HepG2 (cell line): ENCODE results near the gene B9D2. TPM values are rescaled to one million over a fixed set of nuclear protein-coding genes. Genes with fewer than 3 reads are reported as not detected.

ENCODE experiments used
- ISL2 ChIP-seq: sonication (generic); formaldehyde crosslinking; IDR thresholded peaks from 2 replicates; pipeline ENCODE4 v1.5.0; 2020; ENCODE audit warnings: missing genetic modification reagents
- KDM4B ChIP-seq: sonication (generic); formaldehyde crosslinking; IDR thresholded peaks from 2 replicates; pipeline ENCODE4 v1.4.0; 2020; ENCODE audit warnings: missing genetic modification reagents
- MAF1 ChIP-seq: sonication (generic); formaldehyde crosslinking; IDR thresholded peaks from 2 replicates; pipeline ENCODE4 v1.5.0; 2020; ENCODE audit warnings: missing genetic modification reagents, borderline replicate concordance
- MBD4 ChIP-seq: IDR thresholded peaks from 2 replicates; pipeline ENCODE4 v1.6.1; 2012; ENCODE audit warnings: low read length, inconsistent platforms, borderline replicate concordance
- NR2F2 ChIP-seq: IDR thresholded peaks from 2 replicates; pipeline ENCODE4 v1.6.1; 2012; ENCODE audit warnings: low read depth, inconsistent platforms, borderline replicate concordance
- PRPF4 ChIP-seq: fragments of 200-400 bp; formaldehyde crosslinking; IDR thresholded peaks from 2 replicates; pipeline ENCODE4 v1.6.1; 2016; ENCODE audit warnings: low read length, low read depth; ENCODE audit not compliant: poor library complexity, severe bottlenecking
- RAD21 ChIP-seq: fragments of 450-650 bp; formaldehyde crosslinking; IDR thresholded peaks from 2 replicates; pipeline ENCODE4 v1.5.0; 2020; ENCODE audit warnings: mild to moderate bottlenecking
- RARA ChIP-seq: IDR thresholded peaks from 2 replicates; pipeline ENCODE4 v1.6.1; 2016; ENCODE audit warnings: missing genetic modification reagents, missing compliant biosample characterization
- SALL2 ChIP-seq: sonication (generic); formaldehyde crosslinking; IDR thresholded peaks from 2 replicates; pipeline ENCODE4 v1.8.1; 2023; ENCODE audit warnings: mild to moderate bottlenecking, missing genetic modification reagents, inconsistent platforms
- SKI ChIP-seq: fragments of 450-650 bp; IDR thresholded peaks from one replicate; pipeline ENCODE4 v1.6.1; 2018; ENCODE audit warnings: mild to moderate bottlenecking; ENCODE audit not compliant: partially characterized antibody
- SMARCE1 ChIP-seq: fragments of 450-650 bp; IDR thresholded peaks from 2 replicates; pipeline ENCODE4 v1.6.1; 2017; ENCODE audit warnings: borderline replicate concordance
- ZNF343 ChIP-seq: sonication (generic); formaldehyde crosslinking; IDR thresholded peaks from 2 replicates; pipeline ENCODE4 v1.4.0; 2020; ENCODE audit warnings: mild to moderate bottlenecking, missing genetic modification reagents
- ZNF446 ChIP-seq: sonication (generic); formaldehyde crosslinking; IDR thresholded peaks from 2 replicates; pipeline ENCODE4 v1.5.0; 2020; ENCODE audit warnings: mild to moderate bottlenecking, missing genetic modification reagents
- ZNF569 ChIP-seq: sonication (generic); formaldehyde crosslinking; IDR thresholded peaks from 2 replicates; pipeline ENCODE4 v1.5.0; 2020; ENCODE audit warnings: mild to moderate bottlenecking, missing genetic modification reagents, moderate library complexity, borderline replicate concordance
- ZNF615 ChIP-seq: sonication (generic); formaldehyde crosslinking; IDR thresholded peaks from 2 replicates; pipeline ENCODE4 v1.5.0; 2020; ENCODE audit warnings: mild to moderate bottlenecking, missing genetic modification reagents, borderline replicate concordance
- ZNF670 ChIP-seq: sonication (generic); formaldehyde crosslinking; IDR thresholded peaks from 2 replicates; pipeline ENCODE4 v1.8.0; 2022; ENCODE audit warnings: mild to moderate bottlenecking, missing genetic modification reagents, borderline replicate concordance
- ZSCAN12 ChIP-seq: sonication (generic); formaldehyde crosslinking; IDR thresholded peaks from 2 replicates; pipeline ENCODE4 v1.9.0; 2021; ENCODE audit warnings: mild to moderate bottlenecking, missing genetic modification reagents
- polyA plus RNA-seq, 8 experiments: library from polyadenylated mRNA; depleted of rRNA in 3 of 8; stranded (reverse) in 7 of 8; unstranded in 1 of 8; fragments of >200 nt; fragmentation: Illumina TruSeq in 4 of 8; extraction: Trizol in 4 of 8; gene quantifications; 2 replicates each; pipeline versions ENCODE4 v1.2.1 to v1.2.3, GENCODE V29; 2011 to 2016; ENCODE audit warnings: low read depth in 4 of 8, missing spikeins in 1 of 8, mixed read lengths in 1 of 8; ENCODE audit not compliant: insufficient read depth in 1 of 8
- total RNA-seq, 5 experiments: library from RNA; depleted of rRNA; stranded (reverse); fragments of >200 nt; fragmentation: Illumina TruSeq; extraction: Trizol; gene quantifications; 2 replicates each; pipeline ENCODE4 v1.2.3, GENCODE V29; 2016; ENCODE audit warnings: low read depth in 1 of 5
- TF ChIP-seq, protein P1 (sequence below): sonication (generic); formaldehyde crosslinking; IDR thresholded peaks from 2 replicates; pipeline ENCODE4 v1.8.0; 2022; ENCODE audit warnings: mild to moderate bottlenecking, missing genetic modification reagents
- TF ChIP-seq, protein P2 (sequence below): sonication (generic); formaldehyde crosslinking; IDR thresholded peaks from 2 replicates; pipeline ENCODE4 v1.8.0; 2022; ENCODE audit warnings: mild to moderate bottlenecking, missing genetic modification reagents, moderate library complexity
- TF ChIP-seq, protein P3 (sequence below): sonication (generic); formaldehyde crosslinking; IDR thresholded peaks from 2 replicates; pipeline ENCODE4 v1.4.0; 2020; ENCODE audit warnings: missing genetic modification reagents
- TF ChIP-seq, protein P4 (sequence below): sonication (generic); formaldehyde crosslinking; IDR thresholded peaks from 2 replicates; pipeline ENCODE4 v1.8.0; 2022; ENCODE audit warnings: missing genetic modification reagents, low read depth, mild to moderate bottlenecking, borderline replicate concordance
- TF ChIP-seq, protein P5 (sequence below): IDR thresholded peaks from 2 replicates; pipeline ENCODE4 v1.6.1; 2016; ENCODE audit warnings: missing genetic modification reagents, missing compliant biosample characterization

Gene B9D2
- total and polyA plus RNA-seq, 2 of the 13 experiments (the other 11 are each of a cell fraction or from before 2014, with no cell fraction given): 3.1 to 4.4 TPM

DNA sequence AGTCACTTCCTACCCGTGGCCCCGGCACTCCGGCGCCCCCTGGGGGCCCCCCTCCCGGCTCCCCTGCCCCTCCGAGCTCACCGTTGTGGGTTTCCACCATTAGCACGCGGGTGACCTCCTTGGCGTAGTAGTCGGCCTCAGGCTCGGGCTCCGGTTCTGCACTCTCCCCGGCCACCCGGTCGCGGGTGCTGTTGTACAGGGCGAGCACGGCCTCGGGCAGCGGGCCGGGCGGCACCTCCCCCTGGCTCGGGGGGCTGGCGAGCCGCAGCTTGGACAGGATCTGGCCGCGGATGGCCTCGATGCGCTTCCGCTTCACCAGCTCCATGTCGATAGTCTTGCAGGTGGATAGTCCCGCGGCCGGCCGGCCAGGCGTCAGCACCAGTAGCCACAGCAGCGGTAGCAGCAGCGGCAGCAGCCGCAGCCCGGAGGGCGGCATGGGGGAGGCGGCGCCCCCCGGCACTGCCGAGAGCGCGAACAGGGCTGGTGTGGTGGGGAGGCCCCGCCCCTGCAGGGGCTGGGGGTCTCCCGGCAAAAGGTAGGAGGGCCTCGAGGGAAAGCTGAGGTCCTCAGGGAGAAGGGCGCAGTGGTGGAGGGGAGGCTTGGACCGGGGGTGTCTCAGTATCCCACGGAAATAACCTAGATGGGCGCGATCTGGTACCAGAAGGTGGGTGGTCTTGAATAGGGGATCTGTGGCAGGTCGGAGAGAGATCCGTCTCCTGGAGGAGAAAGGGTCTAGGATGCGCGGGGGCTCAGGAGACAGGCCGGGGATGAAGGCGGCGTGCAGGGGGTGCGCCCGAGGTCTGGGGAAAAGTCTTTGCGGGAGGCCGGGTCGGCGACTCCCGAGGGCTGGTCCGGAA is 11.1 kb downstream of the B9D2 start (continued):
- TF ChIP-seq, protein P1, sequence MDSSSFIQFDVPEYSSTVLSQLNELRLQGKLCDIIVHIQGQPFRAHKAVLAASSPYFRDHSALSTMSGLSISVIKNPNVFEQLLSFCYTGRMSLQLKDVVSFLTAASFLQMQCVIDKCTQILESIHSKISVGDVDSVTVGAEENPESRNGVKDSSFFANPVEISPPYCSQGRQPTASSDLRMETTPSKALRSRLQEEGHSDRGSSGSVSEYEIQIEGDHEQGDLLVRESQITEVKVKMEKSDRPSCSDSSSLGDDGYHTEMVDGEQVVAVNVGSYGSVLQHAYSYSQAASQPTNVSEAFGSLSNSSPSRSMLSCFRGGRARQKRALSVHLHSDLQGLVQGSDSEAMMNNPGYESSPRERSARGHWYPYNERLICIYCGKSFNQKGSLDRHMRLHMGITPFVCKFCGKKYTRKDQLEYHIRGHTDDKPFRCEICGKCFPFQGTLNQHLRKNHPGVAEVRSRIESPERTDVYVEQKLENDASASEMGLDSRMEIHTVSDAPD (CRISPR knock-in tag): no peak
- no peak for TF ChIP-seq SMARCE1
- no peak for TF ChIP-seq RAD21 (CRISPR knock-in tag)
- no peak for TF ChIP-seq PRPF4
- TF ChIP-seq, protein P2, sequence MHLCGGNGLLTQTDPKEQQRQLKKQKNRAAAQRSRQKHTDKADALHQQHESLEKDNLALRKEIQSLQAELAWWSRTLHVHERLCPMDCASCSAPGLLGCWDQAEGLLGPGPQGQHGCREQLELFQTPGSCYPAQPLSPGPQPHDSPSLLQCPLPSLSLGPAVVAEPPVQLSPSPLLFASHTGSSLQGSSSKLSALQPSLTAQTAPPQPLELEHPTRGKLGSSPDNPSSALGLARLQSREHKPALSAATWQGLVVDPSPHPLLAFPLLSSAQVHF (CRISPR knock-in tag): 0 out of 2 replicates have a peak, but pooled peaks have one; percentile 37
- TF ChIP-seq, protein P3, sequence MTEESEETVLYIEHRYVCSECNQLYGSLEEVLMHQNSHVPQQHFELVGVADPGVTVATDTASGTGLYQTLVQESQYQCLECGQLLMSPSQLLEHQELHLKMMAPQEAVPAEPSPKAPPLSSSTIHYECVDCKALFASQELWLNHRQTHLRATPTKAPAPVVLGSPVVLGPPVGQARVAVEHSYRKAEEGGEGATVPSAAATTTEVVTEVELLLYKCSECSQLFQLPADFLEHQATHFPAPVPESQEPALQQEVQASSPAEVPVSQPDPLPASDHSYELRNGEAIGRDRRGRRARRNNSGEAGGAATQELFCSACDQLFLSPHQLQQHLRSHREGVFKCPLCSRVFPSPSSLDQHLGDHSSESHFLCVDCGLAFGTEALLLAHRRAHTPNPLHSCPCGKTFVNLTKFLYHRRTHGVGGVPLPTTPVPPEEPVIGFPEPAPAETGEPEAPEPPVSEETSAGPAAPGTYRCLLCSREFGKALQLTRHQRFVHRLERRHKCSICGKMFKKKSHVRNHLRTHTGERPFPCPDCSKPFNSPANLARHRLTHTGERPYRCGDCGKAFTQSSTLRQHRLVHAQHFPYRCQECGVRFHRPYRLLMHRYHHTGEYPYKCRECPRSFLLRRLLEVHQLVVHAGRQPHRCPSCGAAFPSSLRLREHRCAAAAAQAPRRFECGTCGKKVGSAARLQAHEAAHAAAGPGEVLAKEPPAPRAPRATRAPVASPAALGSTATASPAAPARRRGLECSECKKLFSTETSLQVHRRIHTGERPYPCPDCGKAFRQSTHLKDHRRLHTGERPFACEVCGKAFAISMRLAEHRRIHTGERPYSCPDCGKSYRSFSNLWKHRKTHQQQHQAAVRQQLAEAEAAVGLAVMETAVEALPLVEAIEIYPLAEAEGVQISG (CRISPR knock-in tag): peak; percentile 32; the same call in 1 of the 2 replicates
- no peak for TF ChIP-seq ZNF343
- TF ChIP-seq ZNF569 (CRISPR knock-in tag): no peak
- no peak for TF ChIP-seq NR2F2
- TF ChIP-seq ISL2 (CRISPR knock-in tag): no peak; the same call in 1 of the 2 replicates
- no peak for TF ChIP-seq SALL2 (CRISPR knock-in tag)
- no peak for TF ChIP-seq ZNF615 (CRISPR knock-in tag)
- TF ChIP-seq MAF1 (CRISPR knock-in tag): peak; percentile 87; the same call in 1 of the 2 replicates
- TF ChIP-seq, protein P4, sequence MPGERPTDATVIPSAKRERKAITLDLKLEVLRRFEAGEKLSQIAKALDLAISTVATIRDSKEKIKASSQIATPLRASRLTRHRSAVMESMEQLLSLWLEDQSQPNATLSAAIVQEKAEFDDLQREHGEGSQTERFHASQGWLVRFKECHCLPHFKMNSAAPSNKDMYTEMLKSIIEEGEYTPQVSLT (CRISPR knock-in tag): no peak
- TF ChIP-seq SKI: no peak
- TF ChIP-seq, protein P5, sequence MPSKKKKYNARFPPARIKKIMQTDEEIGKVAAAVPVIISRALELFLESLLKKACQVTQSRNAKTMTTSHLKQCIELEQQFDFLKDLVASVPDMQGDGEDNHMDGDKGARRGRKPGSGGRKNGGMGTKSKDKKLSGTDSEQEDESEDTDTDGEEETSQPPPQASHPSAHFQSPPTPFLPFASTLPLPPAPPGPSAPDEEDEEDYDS (CRISPR knock-in tag): no peak
- no peak for TF ChIP-seq KDM4B (CRISPR knock-in tag)
- 0 out of 2 replicates have a peak, but pooled peaks have one; percentile 12 for TF ChIP-seq ZNF670
- peak; percentile 28; the same call in 1 of the 2 replicates for TF ChIP-seq ZNF446
- no peak for TF ChIP-seq MBD4
- TF ChIP-seq RARA (CRISPR knock-in tag): no peak
- TF ChIP-seq ZSCAN12 (CRISPR knock-in tag): no peak
